ENCODE measurements around the gene GPX1. TPM values are rescaled to one million over a fixed set of nuclear protein-coding genes. Genes with fewer than 3 reads are reported as not detected.

The GPX1 gene
- total and polyA plus RNA-seq, 10 of the 15 experiments (the other 5 are each of a cell fraction or from before 2014, with no cell fraction given) = 32.0 to 1,121 (median 400) TPM

GRCh38 chr3:49329186-49329585 lies 29.0 kb downstream of the GPX1 start:
- peaks cover 17 to 44% of the 10 kb centered on the region in 2 experiments for H3K36me3 ChIP-seq (ENCODE audit: control insufficient read depth in 2 of 2, insufficient read depth in 2 of 2, low read length in 1 of 2)
- no peaks in the 10 kb centered on the region for H3K4me1 ChIP-seq (ENCODE audit: control insufficient read depth, insufficient read depth, low read length)
- no peaks in the 10 kb centered on the region for H3K27me3 ChIP-seq (replicated peaks in 1 of 2; ENCODE audit: control insufficient read depth in 2 of 2, insufficient read depth in 2 of 2, low read length in 1 of 2)
- H4K20me1 ChIP-seq (ENCODE audit: control insufficient read depth, insufficient read depth) = no peaks in the 10 kb centered on the region
- H3K27ac ChIP-seq (ENCODE audit: control insufficient read depth, insufficient read depth) = no peak overlapping the region
- WGBS (ENCODE audit: insufficient coverage, insufficient replicate concordance, low lambda C conversion rate, missing lambda C conversion rate) = 71% methylated on average over 4 of the region's 4 CpGs
- ChIA-PET SMC1A (ENCODE audit: uncharacterized antibody, unreplicated experiment) (no interaction called here), POLR2A (interaction anchor here (0.7 to 0.9 kb wide), 2 partner anchors 84 to 123 kb away, joined by 3 to 4 read pairs; no protein-coding TSS in a partner anchor), CTCF (interaction anchor here (2.9 kb wide), 1 partner anchor 10 kb away, joined by 11 read pairs; the partner anchor contains the start of gene USP4), RAD21 (ENCODE audit: unreplicated experiment) (interaction anchor here (1.5 kb wide), 1 partner anchor 120 kb away, joined by 4 read pairs; no protein-coding TSS in a partner anchor)
- no peak for DNase-seq (ENCODE audit: low read depth, low spot score)
- FAIRE-seq = no peak
- ATAC-seq = no peak
- in situ Hi-C loops (cut with MboI) = no loop called here
- no TSS peak for BruUV-seq (replicated peaks)
- H3K79me2 ChIP-seq (ENCODE audit: control insufficient read depth, insufficient read depth, low read length) = peaks cover 2% of the 10 kb centered on the region
- no peaks in the 10 kb centered on the region for H3K9me3 ChIP-seq (replicated peaks; ENCODE audit: control insufficient read depth, insufficient read depth, low read length)
- H3K4me3 ChIP-seq = no peak overlapping the region
- H3K4me2 ChIP-seq (ENCODE audit: control insufficient read depth, insufficient read depth) = no peak overlapping the region
- no peak overlapping the region for H2AFZ ChIP-seq (ENCODE audit: control insufficient read depth, low read depth, low read length)
- intact Hi-C loops (cut with micrococcal nuclease; ENCODE audit: unreplicated experiment) = no loop called here
- no peak overlapping the region for H3K9ac ChIP-seq (ENCODE audit: control insufficient read depth, insufficient read depth, low read length)
- no peak for TF ChIP-seq RAD51 (IDR thresholded peaks at IDR 0.05)
- no peak for TF ChIP-seq NKRF (conservative IDR thresholded peaks at IDR 0.05)
- TF ChIP-seq CUX1 (IDR thresholded peaks at IDR 0.05; ENCODE audit: insufficient replicate concordance, low read depth, low read length) = no peak
- no peak for TF ChIP-seq EGR1 (IDR thresholded peaks at IDR 0.05; ENCODE audit: borderline replicate concordance in 1 of 2, low read depth in 2 of 2, low read length in 2 of 2)
- TF ChIP-seq MYB (IDR thresholded peaks at IDR 0.05; ENCODE audit: borderline replicate concordance, low read depth, low read length) = no peak
- TF ChIP-seq NBN (IDR thresholded peaks at IDR 0.05) = no peak
- no peak for TF ChIP-seq CEBPB (IDR thresholded peaks at IDR 0.05; ENCODE audit: borderline replicate concordance in 1 of 2, low read depth in 2 of 2, low read length in 2 of 2)
- TF ChIP-seq POU2F2 (IDR thresholded peaks at IDR 0.05; ENCODE audit: borderline replicate concordance, low read depth, low read length) = no peak
- TF ChIP-seq ASH2L (IDR thresholded peaks at IDR 0.05; ENCODE audit: borderline replicate concordance, low read depth) = no peak
- TF ChIP-seq ZBTB40 (IDR thresholded peaks at IDR 0.05; ENCODE audit: borderline replicate concordance) = no peak
- TF ChIP-seq JUND (IDR thresholded peaks at IDR 0.05; ENCODE audit: low read depth, low read length) = no peak
- no peak for TF ChIP-seq SMC3 (IDR thresholded peaks at IDR 0.05; ENCODE audit: borderline replicate concordance, low read length)

All from GM12878 (cell line).